Non-pigmented ciliary epithelial cell (primary cell): Measurements from ENCODE around the gene STAG1.
A peak's percentile ranks its signal among the peaks of the same experiment; 100 is the strongest.
"Not testable (repeated sequence)": the region's sequence is repeated elsewhere in the genome, so short reads cannot be mapped to it uniquely, and the experiment has no call there.

Source experiments
- DNase-seq: peaks from one replicate; pipeline ENCODE4 v3.0.0-alpha.2; 2010; ENCODE audit warnings: low read depth

Gene STAG1

GRCh38 chr3:136503056-136503455 is 249.1 kb downstream of the STAG1 start:
- DNase-seq, result no peak

GRCh38 chr3:136498919-136499447 is 253.2 kb downstream of the STAG1 start:
- no peak for DNase-seq

- no peak for DNase-seq
These were observed 257.0 kb downstream of the STAG1 start for GRCh38 chr3:136495213-136495612.

GRCh38 chr3:136490646-136491405 is 261.4 kb downstream of the STAG1 start:
- no peak for DNase-seq

GRCh38 chr3:136485777-136486176 is 266.4 kb downstream of the STAG1 start:
- no peak for DNase-seq

GRCh38 chr3:136476280-136476679 is 275.9 kb downstream of the STAG1 start:
- DNase-seq, result no peak

GRCh38 chr3:136474876-136475275 is 277.3 kb downstream of the STAG1 start:
- not testable (repeated sequence) for DNase-seq

GRCh38 chr3:136473716-136474326 is 278.4 kb downstream of the STAG1 start:
- peak; percentile 20 for DNase-seq

- no peak for DNase-seq
These were observed 286.9 kb downstream of the STAG1 start for GRCh38 chr3:136465296-136465695.

- DNase-seq, result peak; percentile 44
These were observed 287.7 kb downstream of the STAG1 start for GRCh38 chr3:136464502-136464901.

- no peak for DNase-seq
These were observed 289.0 kb downstream of the STAG1 start for GRCh38 chr3:136463170-136463569.

GRCh38 chr3:136457793-136458192 is 294.4 kb downstream of the STAG1 start:
- no peak for DNase-seq

- DNase-seq, result no peak
These were observed 296.0 kb downstream of the STAG1 start for GRCh38 chr3:136456196-136456595.

- DNase-seq, result no peak
These were observed 307.6 kb downstream of the STAG1 start for GRCh38 chr3:136444581-136444980.

- no peak for DNase-seq
These were observed 315.1 kb downstream of the STAG1 start for GRCh38 chr3:136437043-136437442.

GRCh38 chr3:136434429-136434828 is 317.7 kb downstream of the STAG1 start:
- no peak for DNase-seq

GRCh38 chr3:136432685-136433084 is 319.5 kb downstream of the STAG1 start:
- no peak for DNase-seq

- no peak for DNase-seq
These were observed 324.0 kb downstream of the STAG1 start for GRCh38 chr3:136428167-136428566.

- no peak for DNase-seq
These were observed 324.9 kb downstream of the STAG1 start for GRCh38 chr3:136427236-136427635.

- no peak for DNase-seq
These were observed 337.7 kb downstream of the STAG1 start for GRCh38 chr3:136414476-136414875.

- DNase-seq, result no peak
These were observed 339.9 kb downstream of the STAG1 start for GRCh38 chr3:136412307-136412706.

- DNase-seq, result no peak
These were observed 342.6 kb downstream of the STAG1 start for GRCh38 chr3:136409549-136409948.

- DNase-seq, result no peak
These were observed 348.1 kb downstream of the STAG1 start for GRCh38 chr3:136404056-136404455.

GRCh38 chr3:136396916-136397315 is 355.3 kb downstream of the STAG1 start:
- no peak for DNase-seq
